ENCODE data around the gene BBS7.

Gene BBS7

DNA sequence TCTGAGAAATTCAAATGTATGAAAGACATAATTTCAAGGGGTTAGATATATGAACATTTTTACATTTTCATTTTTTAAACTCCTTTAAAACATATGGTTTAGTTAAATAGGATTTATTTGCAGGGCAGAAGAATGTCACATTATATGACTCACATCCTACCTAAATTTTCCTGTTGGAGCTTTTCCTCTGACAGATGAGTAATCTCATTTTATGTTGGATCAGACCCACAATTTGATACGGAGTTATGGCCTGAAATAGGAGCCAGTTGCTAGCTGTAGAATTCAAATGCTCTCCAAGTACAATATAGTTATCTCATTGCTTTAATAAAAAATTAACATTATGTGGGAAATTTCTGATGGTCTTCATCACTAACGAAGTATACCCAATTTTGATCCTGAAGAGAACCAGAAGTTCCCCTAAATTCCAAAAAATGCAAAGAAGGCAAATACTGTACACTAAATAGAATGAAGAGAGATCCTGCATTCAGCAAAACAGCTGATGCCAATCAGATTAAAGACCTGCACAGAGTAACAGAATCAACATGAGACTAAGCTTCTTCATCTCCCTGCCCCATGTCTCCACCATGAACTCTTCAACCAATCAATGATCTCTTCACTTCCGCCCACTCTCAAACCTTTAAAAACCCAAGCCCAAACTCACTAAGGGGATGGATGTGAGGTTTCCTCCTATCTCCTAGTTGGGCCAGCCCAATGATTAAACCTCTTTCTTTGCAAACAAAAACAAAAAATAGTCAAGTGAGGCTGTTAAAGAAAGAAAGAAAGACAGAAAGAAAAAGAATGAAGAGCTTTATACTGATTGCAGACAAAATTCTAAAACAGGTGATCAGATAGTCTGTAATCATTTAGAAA, 80.1 kb downstream of the BBS7 start:
- DNase-seq = no peak

DNA sequence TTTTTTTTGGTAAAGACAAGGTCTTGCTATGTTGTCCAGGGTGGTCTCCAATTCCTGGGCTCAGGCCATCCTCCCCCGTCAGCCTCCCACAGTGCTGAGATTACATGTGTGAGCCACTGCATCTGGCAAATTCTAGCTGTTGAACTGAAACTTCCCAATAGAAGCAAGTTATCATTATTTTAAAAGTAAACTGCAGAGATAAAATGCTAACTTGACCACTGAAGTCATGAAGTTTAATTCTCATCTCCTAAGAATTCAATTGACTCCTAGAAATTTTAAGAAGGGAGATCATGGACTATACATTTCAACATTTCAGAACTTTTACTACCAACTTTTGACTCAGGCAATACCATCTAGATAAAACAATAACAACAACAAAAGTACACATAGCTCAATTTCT, 80.8 kb downstream of the BBS7 start:
- no peak for DNase-seq

- no peak for DNase-seq
Measured at GRCh38 chr4:121788896-121789295, 81.4 kb downstream of the BBS7 start.

DNA sequence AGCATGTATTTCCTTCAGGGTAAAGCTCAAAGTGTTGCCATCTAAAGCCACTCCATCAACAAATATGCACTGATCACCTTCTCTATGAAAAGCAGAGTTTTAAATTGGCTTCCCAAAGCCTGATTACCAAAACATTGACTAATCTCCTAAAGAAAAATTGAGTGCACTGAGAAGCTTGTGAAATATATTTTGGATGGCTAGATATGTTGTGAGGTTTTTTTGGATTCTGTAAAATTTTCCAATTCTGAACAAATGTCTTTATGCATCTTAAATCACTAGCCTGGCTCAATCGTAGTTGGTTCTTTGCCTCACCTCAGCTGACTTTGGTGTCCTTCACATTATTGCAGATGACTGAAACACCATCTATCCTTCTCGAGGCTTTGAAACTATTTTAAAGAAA, 84.1 kb downstream of the BBS7 start:
- DNase-seq = no peak

DNA sequence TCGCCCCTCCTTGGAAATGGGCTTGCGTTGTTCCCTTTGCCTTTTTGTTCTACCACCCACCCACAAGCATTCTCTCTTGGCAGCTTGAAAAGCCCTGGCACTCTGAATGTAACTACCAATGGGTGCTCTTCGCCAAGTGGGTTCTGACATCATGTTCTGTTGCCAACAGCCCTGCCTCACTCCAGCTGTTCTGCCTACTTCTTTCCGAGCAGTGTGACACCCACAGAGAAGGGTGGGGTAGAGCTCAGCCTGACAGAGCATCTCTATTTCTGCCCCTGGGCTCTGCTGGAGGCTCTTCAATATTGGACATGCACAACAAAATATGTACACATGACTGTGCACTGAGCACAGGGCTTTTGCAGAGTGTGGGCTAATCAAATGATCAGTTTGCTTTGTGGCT, 84.8 kb downstream of the BBS7 start:
- DNase-seq = no peak

GRCh38 chr4:121784975-121785374, 85.3 kb downstream of the BBS7 start:
- no peak for DNase-seq

- DNase-seq = no peak
Measured at GRCh38 chr4:121784401-121784800, 85.9 kb downstream of the BBS7 start.

DNA sequence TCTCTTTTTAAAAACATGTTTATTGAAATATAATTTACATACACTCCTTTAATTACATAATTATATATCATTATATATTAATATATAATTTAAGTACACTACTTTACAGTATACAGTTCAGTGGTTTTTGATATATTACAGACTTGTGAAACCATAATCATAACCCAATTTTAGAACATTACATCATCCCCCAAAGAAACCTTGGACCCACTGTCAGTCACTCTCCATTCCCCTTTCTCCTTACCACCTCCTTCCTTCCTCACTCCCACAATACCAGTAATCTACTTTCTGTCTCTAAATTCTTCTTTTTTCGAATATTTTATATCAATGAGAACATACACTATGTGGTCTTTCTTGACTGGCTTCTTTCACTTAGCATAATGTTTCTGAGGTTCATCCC, 87.1 kb downstream of the BBS7 start:
- DNase-seq = no peak

GRCh38 chr4:121778991-121779628, 91.2 kb downstream of the BBS7 start:
- DNase-seq = no peak

GRCh38 chr4:121777625-121778024, 92.6 kb downstream of the BBS7 start:
- no peak for DNase-seq

DNA sequence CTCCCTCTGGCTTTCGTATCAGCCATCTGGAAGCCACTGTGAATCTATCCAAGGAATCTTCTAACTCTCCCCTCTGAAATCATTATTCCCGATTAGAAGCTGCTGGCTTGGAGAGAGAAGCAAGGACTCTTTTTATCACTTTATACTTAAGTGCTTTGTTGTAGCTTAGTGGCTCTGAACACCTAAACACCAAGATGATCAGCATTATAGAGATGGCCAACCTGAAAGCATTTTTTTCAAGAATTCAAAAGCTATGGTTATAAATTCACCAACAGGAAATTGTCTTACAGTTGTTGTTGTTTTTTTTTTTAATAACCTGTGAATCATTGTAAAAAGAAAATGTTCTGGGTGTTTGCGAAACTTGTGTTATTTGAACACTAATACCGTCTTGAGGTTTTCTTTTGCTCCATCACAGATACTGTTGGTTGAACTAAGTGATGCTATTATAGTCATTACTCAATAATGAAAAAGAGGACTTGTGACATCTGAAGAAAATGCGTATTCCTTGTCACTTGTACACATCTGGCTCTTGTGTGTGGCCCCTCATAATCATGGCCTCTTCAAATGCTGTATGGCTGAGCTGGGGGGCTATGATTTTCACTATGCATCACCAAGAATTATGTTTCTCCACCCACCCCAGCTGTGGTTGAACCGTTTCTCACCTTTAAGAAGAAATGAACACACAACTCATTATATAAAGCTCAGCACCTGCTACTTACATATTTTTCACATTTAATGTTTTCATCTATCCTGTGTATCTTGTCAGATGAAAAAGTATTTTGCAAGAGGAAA, 93.5 kb downstream of the BBS7 start:
- DNase-seq = no peak

All from stimulated activated CD4-positive, alpha-beta T cell treated with anti-CD3 and anti-CD28 coated beads, Interleukin-12 subunit alpha, Interleukin-12 subunit beta, amount 100 ng/mL, for 4 hours (primary cell).